ENCODE measurements around the gene SVEP1.
A peak's percentile ranks its signal among the peaks of the same experiment; 100 is the strongest.
"Not testable (repeated sequence)": the region's sequence is repeated elsewhere in the genome, so short reads cannot be mapped to it uniquely, and the experiment has no call there.

Gene SVEP1

DNA sequence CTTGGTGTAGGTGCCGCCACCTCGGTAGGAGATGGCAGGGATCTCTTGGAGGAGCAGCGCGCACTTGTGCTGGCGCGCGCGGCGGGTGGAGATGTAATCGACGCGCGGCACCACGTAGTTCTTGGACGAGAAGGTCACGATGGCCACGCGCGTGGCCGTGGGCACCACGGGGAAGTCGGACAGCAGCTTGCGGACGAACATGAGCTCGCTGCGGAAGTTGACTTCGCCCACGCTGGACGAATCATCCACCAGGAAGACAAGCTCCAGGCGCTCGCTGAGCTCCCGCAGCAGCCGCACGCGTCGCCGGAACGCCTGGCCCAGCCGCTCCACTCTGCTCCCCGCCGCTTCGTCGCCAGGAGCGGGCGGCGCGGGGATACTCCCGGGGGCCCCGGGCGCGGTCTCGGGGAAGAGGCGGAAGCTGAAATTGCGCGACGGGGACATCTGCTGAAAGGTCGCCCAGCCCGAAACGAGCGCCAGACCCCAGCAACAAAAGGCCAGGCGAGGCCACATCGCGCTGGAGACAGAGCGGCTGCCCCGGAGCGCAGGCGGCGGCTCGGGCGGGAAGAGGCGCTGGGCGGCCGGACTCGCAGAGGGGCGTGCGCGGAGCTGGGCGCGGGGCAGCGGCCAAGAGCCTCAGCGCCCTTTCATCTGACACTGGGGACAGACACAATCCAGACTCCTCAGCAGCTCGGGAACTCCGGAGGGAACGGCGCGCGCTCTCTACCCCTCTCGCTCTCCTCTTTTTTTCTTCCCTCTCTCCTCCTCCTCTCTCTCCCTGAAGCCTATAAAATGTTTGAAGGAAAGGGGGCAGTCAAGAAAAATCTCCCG is at the start of gene SVEP1:
SVEP1 (minus strand) TSS at position 708 of the 828 bp plus-strand sequence; CDS start at position 510, 198 bp downstream.
- DNase-seq, result peak; percentile 89

DNA sequence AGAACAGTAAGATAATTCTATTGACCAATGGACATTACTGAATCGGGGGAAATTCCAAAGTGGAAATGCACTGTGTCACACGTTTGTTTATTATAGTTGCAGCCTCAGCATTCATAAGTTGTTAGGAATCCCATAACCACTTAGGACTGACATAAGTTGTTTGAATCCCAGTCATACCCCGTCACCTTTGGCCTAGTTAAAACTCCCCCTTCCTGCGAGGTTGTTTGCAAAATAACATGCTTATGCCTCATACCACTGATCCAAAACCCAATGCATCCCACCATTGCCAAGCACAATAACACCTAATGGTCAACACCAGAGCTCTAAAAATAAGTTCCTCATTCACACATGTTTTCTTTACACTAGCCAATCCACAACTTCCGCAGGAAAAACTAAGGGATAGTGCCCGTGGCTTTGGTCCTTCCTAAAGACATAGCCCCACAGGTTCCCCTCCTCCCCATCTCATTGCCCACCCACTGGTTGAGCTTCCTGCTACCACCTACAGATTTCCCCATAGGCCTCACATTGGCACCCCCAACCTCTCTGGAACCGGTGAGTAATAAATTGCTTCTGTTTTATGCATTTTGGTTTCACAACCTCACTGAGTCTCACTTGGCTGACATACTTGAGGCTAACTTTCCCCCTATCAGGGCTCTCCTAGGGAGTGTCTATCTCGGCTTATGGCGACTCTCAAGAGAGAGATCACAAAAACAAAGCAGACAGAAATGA is 46.7 kb upstream of the SVEP1 start:
- peak; percentile 41 for DNase-seq

DNA sequence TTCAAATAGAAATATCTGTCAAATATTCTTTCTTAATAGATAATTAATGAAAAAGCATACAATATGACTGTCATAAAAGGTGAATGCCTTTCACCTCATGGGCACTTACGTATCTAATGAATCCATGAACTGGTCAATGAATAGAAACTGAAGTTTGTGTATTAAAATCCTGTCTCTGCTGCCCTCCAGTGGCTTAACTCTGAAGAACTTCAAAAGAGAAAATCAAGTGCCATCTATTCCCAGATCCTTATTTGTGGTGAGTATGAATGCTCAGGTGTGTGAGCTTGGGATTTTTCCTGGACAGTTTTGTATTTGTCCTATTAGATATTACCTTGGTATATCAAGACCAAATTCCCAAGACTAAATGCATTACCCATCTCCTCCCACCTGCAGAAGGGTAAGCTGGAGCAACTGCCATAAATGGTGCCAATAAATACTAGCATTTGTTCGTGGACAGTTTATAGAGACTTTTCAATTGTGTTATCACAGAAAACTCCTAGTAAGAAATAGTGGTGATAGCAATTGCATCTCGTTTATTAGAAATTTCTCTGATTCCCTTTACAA is 44.0 kb upstream of the SVEP1 start:
- DNase-seq, result peak; percentile 65

- DNase-seq, result peak; percentile 47
Measured at GRCh38 chr9:110622368-110622767, 42.8 kb upstream of the SVEP1 start.

- DNase-seq, result no peak
Measured at GRCh38 chr9:110620726-110621125, 41.2 kb upstream of the SVEP1 start.

GRCh38 chr9:110619831-110620230 is 40.3 kb upstream of the SVEP1 start:
- DNase-seq, result no peak

GRCh38 chr9:110615498-110615897 is 36.0 kb upstream of the SVEP1 start:
- DNase-seq, result peak; percentile 21

- DNase-seq, result not testable (repeated sequence)
Measured at GRCh38 chr9:110614576-110614975, 35.0 kb upstream of the SVEP1 start.

DNA sequence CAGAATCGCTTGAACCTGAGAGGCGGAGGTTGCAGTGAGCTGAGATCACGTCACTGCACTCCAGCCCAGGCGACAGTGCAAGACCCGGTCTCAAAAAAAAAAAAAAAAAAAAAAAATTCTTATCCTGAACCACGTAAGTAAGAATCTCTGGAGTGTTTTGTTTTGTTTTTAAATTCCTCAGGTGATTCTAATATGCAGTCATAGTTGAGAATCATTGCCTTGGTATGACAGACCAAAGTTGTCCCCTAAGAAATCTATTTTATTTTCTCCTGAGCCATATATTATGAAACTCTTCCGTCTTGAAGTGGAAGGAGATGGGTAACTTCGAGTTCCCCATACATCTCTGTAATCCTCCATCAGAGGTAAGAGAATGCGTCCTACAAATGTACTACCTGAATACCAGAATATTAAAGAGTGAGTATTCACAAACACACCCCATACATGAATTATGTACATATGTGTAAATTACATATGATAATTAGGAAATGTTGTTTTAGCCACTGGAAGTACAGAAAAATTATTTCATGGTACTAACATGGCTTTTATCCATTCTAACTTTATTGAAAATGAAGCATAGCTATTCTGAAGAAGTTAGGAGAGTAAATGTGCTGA is 26.7 kb upstream of the SVEP1 start:
- DNase-seq, result no peak

DNA sequence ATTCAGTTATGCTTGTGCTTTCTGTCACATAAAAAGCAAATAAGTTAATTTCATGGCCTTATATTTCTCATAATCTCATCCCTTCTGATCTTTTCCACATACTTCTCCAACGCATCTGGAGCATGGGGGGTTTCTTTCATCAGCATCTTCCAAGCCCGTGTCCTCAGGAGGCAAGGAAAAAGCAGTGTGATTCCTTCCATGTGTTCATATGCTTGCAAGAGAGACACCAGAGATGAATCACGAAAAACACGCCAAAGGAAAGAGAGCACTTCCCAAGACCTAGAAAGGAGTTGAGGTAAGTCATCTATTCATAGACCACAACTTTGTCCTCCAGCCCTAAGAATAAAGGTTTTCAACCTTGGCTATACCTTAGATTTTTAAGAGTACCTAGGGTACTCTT is 26.0 kb upstream of the SVEP1 start:
- DNase-seq, result no peak

- DNase-seq, result peak; percentile 90
Measured at GRCh38 chr9:110604171-110604601, 24.6 kb upstream of the SVEP1 start.

GRCh38 chr9:110602281-110602680 is 22.7 kb upstream of the SVEP1 start:
- DNase-seq, result no peak

DNA sequence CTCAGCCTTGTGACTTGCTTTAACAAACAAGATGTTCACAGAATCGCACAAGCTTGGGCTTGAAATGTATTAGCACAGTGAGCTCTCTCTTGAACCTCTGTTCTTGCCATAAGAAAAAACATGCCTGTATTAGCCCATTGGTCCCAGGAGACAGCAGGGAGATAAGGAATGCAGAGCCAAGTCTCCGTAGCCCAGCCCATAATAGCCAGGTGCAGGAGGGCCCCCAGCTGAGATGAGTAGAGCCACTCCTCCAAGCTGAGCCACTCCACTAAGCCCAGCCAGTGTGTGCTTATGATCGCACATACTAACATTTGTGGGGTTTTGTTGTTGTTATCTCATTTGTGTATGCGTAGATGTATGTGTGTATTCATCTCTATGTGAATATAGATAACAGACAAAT is 21.6 kb upstream of the SVEP1 start:
- DNase-seq, result no peak

DNA sequence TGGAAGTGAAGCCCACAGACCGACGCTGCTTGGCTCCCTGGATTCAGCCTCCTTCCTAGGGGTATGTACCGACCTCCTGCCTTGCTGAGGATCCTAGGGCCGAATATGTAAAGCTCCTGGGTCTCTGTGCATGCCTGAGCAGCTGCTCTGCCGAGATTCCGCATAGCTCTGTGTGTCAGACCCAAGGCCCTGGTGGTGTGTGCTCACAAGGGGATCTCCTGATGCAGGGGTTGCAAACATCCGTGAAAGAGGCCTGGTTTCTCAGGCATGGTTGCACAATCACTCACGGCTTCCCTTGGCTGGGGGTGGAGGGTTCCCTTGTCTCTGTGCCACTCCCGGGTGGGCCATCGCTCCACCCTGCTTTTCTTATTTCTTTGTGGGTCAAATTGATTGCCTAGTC is 19.9 kb upstream of the SVEP1 start:
- peak; percentile 64 for DNase-seq

GRCh38 chr9:110592044-110592830 is 12.7 kb upstream of the SVEP1 start:
- no peak for DNase-seq

DNA sequence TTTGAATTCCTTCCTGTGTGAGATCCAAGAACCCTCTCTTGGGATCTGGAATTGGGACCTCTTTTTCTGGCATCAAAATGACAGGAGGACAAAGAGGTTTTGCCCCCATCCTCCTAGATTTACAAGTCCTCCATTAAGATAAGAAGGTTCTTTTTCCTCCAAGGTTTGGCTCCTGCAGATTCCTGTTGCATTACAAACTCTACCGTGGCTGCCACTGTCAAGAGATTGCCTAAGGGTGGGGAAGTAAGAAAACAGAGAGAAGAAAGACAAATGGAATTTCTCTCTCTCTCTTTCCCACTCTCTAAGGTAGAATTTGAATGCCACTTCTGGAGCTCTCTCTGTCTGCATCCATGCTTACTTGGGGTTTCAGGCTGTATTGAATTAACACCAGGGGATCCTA is 12.0 kb upstream of the SVEP1 start:
- no peak for DNase-seq

DNA sequence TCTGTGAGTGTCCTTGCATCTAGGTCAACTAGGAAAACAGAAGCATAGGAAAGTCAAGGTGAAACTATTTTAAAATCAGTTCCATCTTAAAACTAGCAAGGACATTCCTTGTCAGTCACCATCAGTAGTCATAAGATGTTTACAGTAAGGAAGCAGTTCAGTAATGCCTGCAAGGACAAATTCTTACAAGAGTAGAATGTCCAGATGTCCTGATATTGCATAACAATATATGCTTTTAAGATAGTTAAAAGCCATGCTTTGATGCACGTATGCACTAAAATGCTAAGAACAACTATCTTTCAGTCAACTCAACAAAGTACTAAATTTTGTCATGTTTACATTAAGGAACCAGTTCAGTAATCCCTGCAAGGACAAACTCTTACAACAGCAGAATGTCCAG is 11.3 kb upstream of the SVEP1 start:
- no peak for DNase-seq

GRCh38 chr9:110588296-110588695 is 8.8 kb upstream of the SVEP1 start:
- DNase-seq, result no peak

DNA sequence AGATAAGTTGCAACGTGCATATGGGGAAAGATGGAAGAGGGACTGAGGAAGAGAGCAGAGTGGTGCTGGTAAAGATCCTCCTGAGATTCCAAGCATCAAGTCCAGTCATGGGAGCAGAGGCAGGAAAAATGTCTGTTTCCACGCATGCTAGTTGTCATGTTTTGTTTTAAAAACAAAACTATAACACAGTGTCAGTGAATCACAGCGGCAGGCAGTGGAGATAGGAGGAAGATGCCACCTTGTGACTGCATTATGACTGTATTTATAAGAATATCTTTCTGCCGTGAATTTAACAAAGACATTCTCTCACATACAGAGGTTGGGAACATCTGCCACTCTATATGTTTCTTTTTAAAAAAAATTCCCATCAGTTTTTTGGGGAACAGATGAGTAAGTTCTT is 3.7 kb upstream of the SVEP1 start:
- no peak for DNase-seq

- no peak for DNase-seq
Measured at GRCh38 chr9:110582156-110582555, 2.6 kb upstream of the SVEP1 start.

DNA sequence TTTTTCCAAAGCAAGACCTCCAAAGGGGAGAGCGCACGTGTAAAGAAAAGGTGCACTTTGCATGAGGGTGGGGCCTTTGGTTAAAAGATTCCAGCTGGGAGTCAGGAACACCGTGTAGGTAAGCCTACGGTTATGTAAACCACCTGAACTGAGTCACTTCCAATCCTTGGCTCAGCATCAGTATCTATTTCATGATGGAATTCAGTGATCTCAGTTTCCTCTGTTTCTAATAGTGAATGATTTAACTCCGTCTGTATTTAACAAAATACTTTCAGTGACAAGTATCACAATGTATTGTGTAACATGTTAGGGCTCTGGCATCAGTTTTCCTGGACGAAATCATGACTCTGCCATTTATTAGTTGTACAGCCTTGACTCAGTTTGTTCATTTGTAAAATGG is 1.3 kb upstream of the SVEP1 start:
- no peak for DNase-seq

DNA sequence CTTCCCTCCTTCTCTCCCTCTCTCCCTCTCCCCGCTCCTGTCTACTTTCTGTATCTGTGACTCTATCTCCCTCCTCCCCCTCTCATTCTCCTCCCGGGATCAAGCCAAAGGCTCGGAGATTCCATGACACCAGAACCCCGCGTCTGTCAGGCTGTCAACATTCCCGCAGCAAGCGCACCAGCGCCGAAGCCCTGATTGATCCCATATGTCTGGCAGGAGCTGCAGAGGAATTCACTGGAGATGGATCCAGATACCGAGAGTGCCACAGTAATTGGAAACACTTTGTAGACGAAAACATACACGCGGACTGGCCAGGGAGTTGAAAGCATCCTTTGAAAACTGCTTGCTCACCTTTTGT is 300 bp upstream of the SVEP1 start:
- DNase-seq, result no peak

DNA sequence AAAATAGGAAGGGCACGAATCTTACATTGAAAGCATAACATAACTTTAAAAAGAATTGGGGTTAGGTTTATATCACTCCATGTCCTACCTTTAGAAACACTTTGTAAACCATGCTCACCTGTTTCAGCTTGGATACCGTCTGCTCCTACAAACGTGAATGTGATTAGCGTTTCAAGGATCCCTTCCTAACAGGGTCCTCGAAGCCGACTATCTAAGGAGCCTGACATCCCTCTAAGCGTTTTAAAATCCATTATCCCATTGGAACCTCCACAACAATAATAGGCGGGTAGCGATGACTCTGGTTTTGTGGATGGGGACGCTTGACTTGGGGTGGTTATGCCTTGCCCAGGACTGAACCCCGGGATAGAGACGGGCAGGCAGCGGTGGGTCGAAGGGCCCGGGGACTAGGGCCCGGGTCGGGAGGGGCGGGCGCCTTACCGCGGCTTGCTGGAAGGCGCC is 937 bp downstream of the SVEP1 start:
- no peak for DNase-seq

All from inflammatory macrophage treated with lipopolysaccharide for 4 hours (primary cell).